ENCODE data around the gene PCDHB14.
"Not testable (repeated sequence)": the region's sequence is repeated elsewhere in the genome, so short reads cannot be mapped to it uniquely, and the experiment has no call there.

PCDHB14 gene

GRCh38 chr5:141210849-141211248, 12.3 kb upstream of the PCDHB14 start:
- not testable (repeated sequence) for DNase-seq

GRCh38 chr5:141213656-141214339, 9.3 kb upstream of the PCDHB14 start, which contains the start of gene PCDHB13:
Gene PCDHB13, plus strand, starts transcription at chr5:141213919. Its CDS starts 205 bp downstream, at chr5:141214124.
- DNase-seq = not testable (repeated sequence)

- DNase-seq = not testable (repeated sequence)
Observed at GRCh38 chr5:141214583-141214982, 8.6 kb upstream of the PCDHB14 start.

- DNase-seq = not testable (repeated sequence)
Observed at GRCh38 chr5:141215504-141215903, 7.6 kb upstream of the PCDHB14 start.

- DNase-seq = not testable (repeated sequence)
Observed at GRCh38 chr5:141216035-141216434, 7.1 kb upstream of the PCDHB14 start.

GRCh38 chr5:141224844-141225243, 1.7 kb downstream of the PCDHB14 start:
- not testable (repeated sequence) for DNase-seq

- DNase-seq = not testable (repeated sequence)
Observed at GRCh38 chr5:141225421-141225820, 2.3 kb downstream of the PCDHB14 start.

- no peak for DNase-seq
Observed at GRCh38 chr5:141234109-141234667, 11.0 kb downstream of the PCDHB14 start.

GRCh38 chr5:141235922-141236321, 12.8 kb downstream of the PCDHB14 start:
- DNase-seq = not testable (repeated sequence)

- DNase-seq = no peak
Observed at GRCh38 chr5:141236516-141237313, 13.6 kb downstream of the PCDHB14 start.

- no peak for DNase-seq
Observed at GRCh38 chr5:141241496-141241895, 18.4 kb downstream of the PCDHB14 start.

- no peak for DNase-seq
Observed at GRCh38 chr5:141245250-141245717, 22.1 kb downstream of the PCDHB14 start, which contains the start of gene PCDHB15. Gene PCDHB15, plus strand, starts transcription at chr5:141245395. Its CDS starts 184 bp downstream, at chr5:141245579.

GRCh38 chr5:141246971-141247370, 23.8 kb downstream of the PCDHB14 start:
- not testable (repeated sequence) for DNase-seq

GRCh38 chr5:141247434-141247833, 24.3 kb downstream of the PCDHB14 start:
- DNase-seq = not testable (repeated sequence)

- no peak for DNase-seq
Observed at GRCh38 chr5:141250576-141250975, 27.4 kb downstream of the PCDHB14 start.

GRCh38 chr5:141258464-141258863, 35.3 kb downstream of the PCDHB14 start:
- no peak for DNase-seq

GRCh38 chr5:141258948-141259347, 35.8 kb downstream of the PCDHB14 start:
- no peak for DNase-seq

- DNase-seq = no peak
Observed at GRCh38 chr5:141260458-141261237, 37.5 kb downstream of the PCDHB14 start.

GRCh38 chr5:141261238-141261546, 38.0 kb downstream of the PCDHB14 start:
- no peak for DNase-seq

- DNase-seq = no peak
Observed at GRCh38 chr5:141269195-141269594, 46.1 kb downstream of the PCDHB14 start.

GRCh38 chr5:141272906-141273305, 49.8 kb downstream of the PCDHB14 start:
- DNase-seq = no peak

Measured in NK-92 treated with Interleukin-12 subunit alpha and Interleukin-12 subunit beta, amount 100 ng/mL, for 24 hours (cell line).